GM19023 (cell line): ENCODE measurements around the gene CHST11.
A peak's percentile ranks its signal among the peaks of the same experiment; 100 is the strongest.
"Not testable (repeated sequence)": the region's sequence is repeated elsewhere in the genome, so short reads cannot be mapped to it uniquely, and the experiment has no call there.

Experiments
- ATAC-seq: cut with Tn5 transposase; IDR thresholded peaks from one replicate; pipeline ENCODE4 v1.9.1; 2021; ENCODE audit warnings: mild to moderate bottlenecking, moderate library complexity; ENCODE audit not compliant: unreplicated experiment

CHST11 gene

DNA sequence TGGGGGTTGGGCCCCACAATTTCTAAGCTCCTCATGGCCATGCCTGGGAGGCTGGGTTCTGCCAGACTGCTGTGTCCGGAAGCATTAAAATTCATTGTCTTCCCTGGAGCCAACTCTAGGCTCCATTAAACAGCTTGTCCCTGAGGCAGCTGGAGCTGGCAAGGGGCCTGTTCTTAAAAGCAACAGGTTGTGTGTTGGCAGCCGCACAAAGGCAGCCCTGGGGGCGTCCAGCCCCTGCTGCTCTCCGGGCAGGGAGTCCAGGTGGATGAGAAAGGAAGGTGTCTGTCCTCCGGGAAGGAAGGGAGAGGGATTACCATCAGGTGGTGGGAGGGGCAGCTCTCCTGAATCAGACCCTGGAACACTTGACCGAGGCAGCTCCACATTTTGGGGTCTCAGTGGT, 98.9 kb downstream of the CHST11 start:
- no peak for ATAC-seq

- ATAC-seq, result no peak
Measured at GRCh38 chr12:104557488-104558195, 100.9 kb downstream of the CHST11 start.

GRCh38 chr12:104560881-104561280, 104.1 kb downstream of the CHST11 start:
- ATAC-seq, result no peak

DNA sequence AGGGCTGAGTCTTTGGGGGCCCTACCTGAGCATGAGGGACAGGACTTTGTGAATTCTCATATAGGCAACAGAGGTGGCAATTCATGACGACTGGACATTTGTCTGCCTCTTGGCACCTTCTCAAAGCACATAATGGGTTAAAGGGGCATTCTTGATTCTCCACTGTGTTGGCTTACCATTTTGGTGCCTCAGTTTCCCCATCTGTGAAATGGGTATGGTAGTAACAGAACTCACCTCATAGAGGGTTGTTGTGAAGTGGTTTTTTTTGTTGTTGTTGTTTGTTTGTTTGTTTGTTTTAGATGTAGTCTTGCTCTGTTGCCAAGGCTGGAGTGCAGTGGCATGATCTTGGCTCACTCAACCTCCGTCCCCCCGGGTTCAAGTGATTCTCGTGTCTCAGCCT, 106.0 kb downstream of the CHST11 start:
- no peak for ATAC-seq

DNA sequence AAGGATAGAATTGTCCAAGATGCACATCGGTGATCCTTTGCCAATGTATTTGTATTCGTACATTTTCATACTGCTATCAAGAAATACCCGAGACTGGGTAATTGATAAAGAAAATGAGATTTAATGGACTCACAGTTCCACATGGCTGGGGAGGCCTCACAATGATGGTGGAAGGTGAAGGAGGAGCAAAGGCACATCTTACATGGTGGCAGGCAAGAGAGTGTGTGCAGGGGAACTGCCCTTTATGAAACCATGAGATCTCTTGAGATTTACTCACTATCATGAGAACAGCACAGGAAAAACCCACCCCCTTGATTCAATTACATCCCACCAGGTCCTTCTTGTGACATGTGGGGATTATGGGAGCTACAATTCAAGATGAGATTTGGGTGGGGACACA, 107.9 kb downstream of the CHST11 start:
- ATAC-seq, result not testable (repeated sequence)

DNA sequence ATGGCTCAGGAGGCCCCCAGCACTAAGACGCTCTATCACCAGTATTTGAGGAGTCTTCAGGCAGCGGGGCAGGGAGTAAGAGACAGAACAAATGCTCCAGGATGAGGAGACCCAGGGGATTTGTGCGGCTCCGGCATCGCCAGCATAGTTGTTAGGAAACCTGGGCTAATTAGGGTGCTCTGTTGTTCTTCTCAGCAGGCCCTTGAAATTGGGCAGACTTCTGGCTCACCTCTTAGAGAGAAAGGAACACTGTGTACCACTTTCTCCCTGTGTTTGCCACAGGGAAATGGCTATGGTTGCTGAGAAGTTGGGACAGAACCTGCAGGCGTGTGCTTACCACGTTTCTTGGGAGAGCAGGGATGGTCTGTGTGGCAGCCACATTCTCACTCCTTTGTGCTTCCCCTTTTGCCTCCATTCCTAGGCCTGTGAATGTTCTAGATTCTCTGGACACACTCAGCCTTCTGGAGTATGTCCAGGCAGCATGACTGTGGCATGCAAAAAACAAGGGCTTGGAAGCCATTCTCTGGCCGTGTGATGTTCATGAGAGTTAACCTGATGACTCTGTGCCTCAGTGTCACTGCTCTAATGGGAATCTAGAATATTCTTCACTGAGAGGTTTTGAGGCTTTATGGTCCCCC, 109.0 kb downstream of the CHST11 start:
- no peak for ATAC-seq

- no peak for ATAC-seq
Measured at GRCh38 chr12:104566244-104566993, 109.7 kb downstream of the CHST11 start.

GRCh38 chr12:104567832-104568486, 111.2 kb downstream of the CHST11 start:
- ATAC-seq, result no peak

- ATAC-seq, result no peak
Measured at GRCh38 chr12:104568487-104568868, 111.7 kb downstream of the CHST11 start.

DNA sequence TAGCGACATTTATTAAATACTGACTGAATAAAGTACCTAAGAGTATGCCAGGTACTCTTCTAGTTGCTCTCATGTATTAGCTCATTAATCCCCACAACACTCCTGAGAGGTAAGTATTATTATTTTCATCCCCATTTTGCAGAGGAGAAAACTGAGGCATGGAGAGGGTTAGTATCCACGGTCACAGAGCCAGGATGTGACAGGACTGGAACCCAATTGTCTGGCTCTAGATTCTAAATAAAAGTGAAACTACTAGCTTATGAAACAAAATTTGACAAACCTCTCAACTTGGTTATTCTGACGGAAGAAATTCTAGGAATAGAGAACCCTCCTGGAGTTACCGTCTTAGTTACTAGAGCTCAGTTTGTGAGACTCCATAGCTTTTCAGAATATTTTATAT, 112.2 kb downstream of the CHST11 start:
- no peak for ATAC-seq

DNA sequence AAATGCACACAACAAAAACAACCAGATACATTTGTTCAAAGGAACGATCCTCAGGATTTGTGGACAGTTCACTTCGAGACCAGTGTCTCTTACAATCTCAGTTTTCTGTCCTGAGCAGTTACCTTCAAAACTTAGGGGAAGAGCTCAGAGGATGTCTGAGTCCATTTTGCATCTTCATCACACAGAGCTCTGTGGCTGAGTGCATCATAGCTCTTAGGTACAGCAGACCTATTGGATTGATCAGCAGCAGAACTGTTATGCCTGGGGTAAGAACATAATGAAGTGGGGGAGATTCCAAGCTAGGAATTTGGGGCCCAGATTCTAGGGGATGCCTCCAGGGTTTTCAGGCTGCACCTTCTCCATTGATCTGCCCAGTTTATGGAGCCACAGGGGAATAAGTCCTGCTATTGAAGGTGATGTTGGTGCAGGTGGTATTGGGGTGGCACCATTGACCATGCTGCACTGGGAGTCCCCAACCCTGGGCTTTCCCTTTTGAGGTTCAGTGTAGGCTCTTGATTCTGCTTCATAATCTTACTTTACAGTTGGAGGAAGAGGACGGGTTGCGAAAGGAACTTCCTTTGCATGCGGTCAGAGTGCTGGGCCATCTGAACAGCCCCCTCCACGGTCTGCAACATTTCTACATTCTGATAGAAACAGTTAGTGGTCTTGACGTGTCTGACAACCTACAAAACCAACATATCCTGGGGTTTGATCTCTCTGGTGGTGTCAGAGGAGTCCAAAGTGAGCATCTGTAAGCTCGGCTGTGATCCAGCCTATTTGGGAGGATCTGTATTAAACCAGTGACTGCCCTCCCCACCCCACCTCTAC, 112.8 kb downstream of the CHST11 start:
- ATAC-seq, result peak; percentile 86

GRCh38 chr12:104570174-104570907, 113.6 kb downstream of the CHST11 start:
- peak; percentile 6 for ATAC-seq

DNA sequence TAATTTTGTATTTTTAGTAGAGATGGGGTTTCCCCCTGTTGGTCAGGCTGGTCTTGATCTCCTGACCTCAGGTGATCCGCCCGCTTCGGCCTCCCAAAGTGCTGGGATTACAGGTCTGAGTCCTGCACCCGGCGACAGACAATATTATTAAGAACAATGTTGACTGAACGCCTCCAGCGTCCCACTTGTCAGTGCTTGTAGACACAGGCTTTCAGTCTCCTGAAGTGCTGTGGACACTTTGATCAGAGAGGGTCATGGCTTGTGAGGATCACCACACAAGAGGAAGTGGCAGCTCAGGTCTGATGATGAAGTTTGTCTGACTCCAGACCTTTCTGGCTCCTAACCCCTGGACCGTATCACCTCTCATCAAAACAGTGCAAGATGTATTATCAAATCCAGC, 114.6 kb downstream of the CHST11 start:
- ATAC-seq, result no peak

DNA sequence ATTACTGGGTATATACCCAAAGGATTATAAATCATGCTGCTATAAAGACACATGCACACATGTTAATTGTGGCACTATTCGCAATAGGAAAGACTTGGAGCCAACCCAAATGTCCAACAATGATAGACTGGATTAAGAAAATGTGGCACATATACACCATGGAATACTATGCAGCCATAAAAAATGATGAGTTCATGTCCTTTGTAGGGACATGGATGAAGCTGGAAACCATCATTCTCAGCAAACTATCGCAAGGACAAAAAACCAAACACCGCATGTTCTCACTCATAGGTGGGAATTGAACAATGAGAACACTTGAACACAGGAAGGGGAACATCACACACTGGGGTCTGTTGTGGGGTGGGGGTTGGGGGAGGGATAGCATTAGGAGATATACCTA, 117.6 kb downstream of the CHST11 start:
- not testable (repeated sequence) for ATAC-seq

GRCh38 chr12:104574758-104575157, 118.0 kb downstream of the CHST11 start:
- ATAC-seq, result not testable (repeated sequence)

GRCh38 chr12:104575442-104576186, 118.9 kb downstream of the CHST11 start:
- no peak for ATAC-seq

DNA sequence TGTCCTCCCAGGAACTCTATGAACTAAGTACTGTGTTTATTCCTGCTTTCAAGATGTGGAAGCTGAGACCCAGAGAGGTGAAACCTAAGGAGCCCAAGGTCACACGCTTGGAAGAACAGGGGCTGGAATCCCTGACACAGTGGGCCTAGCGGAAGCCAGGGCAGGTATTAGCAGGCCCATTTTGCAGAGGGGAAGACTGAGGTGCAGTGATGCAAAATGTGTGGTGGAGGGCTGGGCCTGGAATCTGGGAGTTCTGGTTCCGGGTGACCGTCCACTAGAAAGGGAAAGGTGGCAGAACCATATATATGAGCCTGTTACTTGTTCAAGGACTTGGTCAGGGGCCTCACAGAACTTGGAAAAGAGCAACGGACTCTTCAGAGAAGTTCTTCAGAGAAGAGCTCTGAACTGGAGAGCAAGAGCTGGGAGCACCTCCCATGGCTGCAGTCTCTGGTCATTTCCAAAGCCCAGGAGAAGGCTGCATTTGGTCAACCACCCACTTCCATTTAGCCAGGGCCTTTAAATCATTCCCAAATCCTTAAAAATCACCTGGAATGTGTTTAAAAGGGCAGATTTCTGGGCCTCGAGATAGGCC, 119.5 kb downstream of the CHST11 start:
- ATAC-seq, result no peak

DNA sequence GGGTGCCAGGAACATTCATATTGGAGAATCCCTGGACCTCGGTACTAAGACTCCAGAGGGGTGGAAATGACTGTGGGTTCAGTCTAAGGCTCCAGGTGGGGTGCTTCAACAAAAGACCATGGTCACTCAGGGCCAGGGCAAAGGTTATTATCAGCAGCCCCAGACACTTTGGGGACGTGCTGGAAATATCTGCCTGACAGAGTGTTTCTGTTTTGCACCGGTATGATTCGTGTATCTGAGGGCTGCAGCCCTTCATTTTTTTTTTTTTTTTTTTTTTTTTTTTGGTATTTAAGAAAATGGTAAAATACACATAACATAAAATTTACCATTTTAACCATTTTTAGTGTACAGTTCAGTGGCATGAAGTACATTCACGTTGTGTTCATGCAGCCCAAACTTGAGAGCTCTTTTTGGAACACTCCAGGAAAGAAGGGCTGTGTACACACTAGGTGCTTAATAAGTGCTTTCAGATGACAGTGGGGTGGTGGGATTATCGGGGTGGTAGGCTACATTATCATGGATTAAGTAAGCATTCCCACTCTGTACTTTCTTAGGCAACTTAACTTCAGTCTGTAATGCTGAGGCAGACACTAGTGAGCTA, 120.3 kb downstream of the CHST11 start:
- ATAC-seq, result no peak
